Esophagus muscularis mucosa (tissue), 4 donors: Measurements from ENCODE around the gene KCNH4.
"Not testable (repeated sequence)": the region's sequence is repeated elsewhere in the genome, so short reads cannot be mapped to it uniquely, and the experiment has no call there.

Experiments
- CTCF ChIP-seq, 3 experiments: fragments of 200-600 bp in 2 of 3; fragments of 450-650 bp in 1 of 3; sonication (generic) in 2 of 3; IDR thresholded peaks; one replicate each; pipeline ENCODE4 v1.5.1; 2017 to 2019; ENCODE audit warnings: antibody characterized with exemption in 3 of 3, mild to moderate bottlenecking in 2 of 3, moderate library complexity in 1 of 3
- EP300 ChIP-seq: sonication (generic); formaldehyde crosslinking; IDR thresholded peaks from one replicate; pipeline ENCODE4 v1.6.1; 2017; ENCODE audit warnings: antibody characterized with exemption
- POLR2A ChIP-seq: fragments of 450-650 bp; IDR thresholded peaks from one replicate; pipeline ENCODE4 v1.6.1; 2017; ENCODE audit warnings: antibody characterized with exemption, moderate library complexity, mild to moderate bottlenecking, low read depth
- POLR2AphosphoS5 ChIP-seq, 2 donors: sonication (generic); formaldehyde crosslinking; IDR thresholded peaks; one replicate each; pipeline ENCODE4 v1.6.1; 2017; ENCODE audit warnings: antibody characterized with exemption in 2 of 2

- TF ChIP-seq CTCF (IDR thresholded peaks at IDR 0.05); POLR2AphosphoS5 (IDR thresholded peaks at IDR 0.05); EP300; POLR2A: not testable (repeated sequence)
Measured at GRCh38 chr17:42140690-42141089, 40.3 kb downstream of the KCNH4 start.
